Endothelial cell of umbilical vein (primary cell): ENCODE results near the gene XXYLT1. TPM values are rescaled to one million over a fixed set of nuclear protein-coding genes. Genes with fewer than 3 reads are reported as not detected.

ENCODE experiments used
- BruUV-seq: library from RNA; stranded (reverse); fragments of 400-500 nt; replicated peaks from 2 replicates; lab custom pipeline; 2021; lab: Mats Ljungman, UMichigan
- CTCF ChIA-PET: fragments of 300-600, 350-600 bp; sonication (Branson Sonifier 250); formaldehyde crosslinking; loops from one replicate; lab custom pipeline; 2021; ENCODE audit warnings: antibody characterized with exemption, inconsistent platforms; lab: Charles Lee
- POLR2A ChIA-PET: fragments of 300-600, 350-600 bp; sonication (Branson Sonifier 250); formaldehyde crosslinking; loops from one replicate; lab custom pipeline; 2021; ENCODE audit warnings: antibody characterized with exemption, inconsistent platforms; lab: Charles Lee
- DNase-seq: peaks from one replicate; pipeline ENCODE4 v3.0.0-alpha.2; 2011; ENCODE audit warnings: low read depth, low spot score
- FAIRE-seq: peaks from 2 replicates; lab custom pipeline; 2011; peaks lifted over from hg19 to GRCh38; lab: Jason Lieb, UNC
- H2AFZ ChIP-seq: 2 replicates; pipeline ENCODE4 v1.6.0; 2012; ENCODE audit warnings: low read depth, low read length, control low read depth, inconsistent platforms
- H3K27ac ChIP-seq: 2 replicates; pipeline ENCODE4 v1.5.1; 2011; ENCODE audit warnings: low read depth, mild to moderate bottlenecking, control low read depth, low read length, moderate library complexity; ENCODE audit not compliant: insufficient read depth
- H3K27me3 ChIP-seq, 2 experiments: 2 replicates each; pipeline versions ENCODE4 v1.6.0 to v1.6.1; 2011; ENCODE audit warnings: low read length in 2 of 2, mixed read lengths in 1 of 2; ENCODE audit not compliant: control insufficient read depth in 2 of 2, insufficient read depth in 2 of 2
- H3K36me3 ChIP-seq, 2 experiments: 2 replicates in 1 of 2; 3 replicates in 1 of 2; pipeline ENCODE4 v1.5.1; 2011; ENCODE audit warnings: low read length in 2 of 2, mild to moderate bottlenecking in 1 of 2, moderate library complexity in 1 of 2; ENCODE audit not compliant: control insufficient read depth in 2 of 2, insufficient read depth in 2 of 2; ENCODE audit errors: extremely low read depth in 1 of 2
- H3K4me1 ChIP-seq: 3 replicates; pipeline ENCODE4 v1.5.1; 2011; ENCODE audit warnings: mild to moderate bottlenecking, low read length; ENCODE audit not compliant: control insufficient read depth, insufficient read depth; ENCODE audit errors: extremely low read depth
- H3K4me2 ChIP-seq: 2 replicates; pipeline ENCODE4 v1.6.1; 2011; ENCODE audit warnings: low read length, control low read depth, mixed read lengths; ENCODE audit not compliant: insufficient read depth
- H3K4me3 ChIP-seq, 3 experiments: fragments of 200-600 bp in 1 of 3; sonication (generic), shearing (Covaris generic) in 1 of 3; replicated peaks in 1 of 3; 2 replicates each; pipeline ENCODE4 v1.5.1; 2011 to 2016; ENCODE audit warnings: control low read depth in 3 of 3, low read length in 3 of 3, mild to moderate bottlenecking in 2 of 3, inconsistent platforms in 1 of 3, low read depth in 1 of 3, moderate library complexity in 1 of 3; ENCODE audit not compliant: insufficient read depth in 1 of 3
- H3K79me2 ChIP-seq: 2 replicates; pipeline ENCODE4 v1.6.0; 2012; ENCODE audit warnings: low read length, inconsistent platforms; ENCODE audit not compliant: control insufficient read depth, insufficient read depth
- H3K9ac ChIP-seq: replicated peaks from 2 replicates; pipeline ENCODE3; 2011; ENCODE audit warnings: low read length, control low read depth; ENCODE audit not compliant: insufficient read depth; ENCODE audit errors: extremely low read depth
- H3K9me1 ChIP-seq: replicated peaks from 3 replicates; pipeline ENCODE4 v1.6.0; 2011; ENCODE audit warnings: mild to moderate bottlenecking, low read length; ENCODE audit not compliant: control insufficient read depth, insufficient read depth; ENCODE audit errors: extremely low read depth
- H3K9me3 ChIP-seq: replicated peaks from 2 replicates; pipeline ENCODE4 v1.5.1; 2012; ENCODE audit warnings: low read length, inconsistent platforms; ENCODE audit not compliant: control insufficient read depth, insufficient read depth
- H4K20me1 ChIP-seq: replicated peaks from 2 replicates; pipeline ENCODE3; 2011; ENCODE audit warnings: mild to moderate bottlenecking, low read length; ENCODE audit not compliant: control insufficient read depth, insufficient read depth; ENCODE audit errors: extremely low read depth
- CTCF ChIP-seq, 2 donors: IDR thresholded peaks; 1 replicate in 1 of 2; 2 replicates in 1 of 2; pipeline ENCODE4 v1.5.1; 2011; ENCODE audit warnings: low read length in 2 of 2, mild to moderate bottlenecking in 2 of 2, moderate library complexity in 2 of 2, control low read depth in 1 of 2, inconsistent platforms in 1 of 2, low read depth in 1 of 2; ENCODE audit not compliant: insufficient read depth in 1 of 2; ENCODE audit errors: extremely low read depth in 1 of 2
- EZH2 ChIP-seq: IDR thresholded peaks from 2 replicates; pipeline ENCODE4 v1.6.1; 2012; ENCODE audit warnings: borderline replicate concordance, low read depth, mild to moderate bottlenecking, moderate library complexity, low read length, inconsistent platforms; ENCODE audit not compliant: severe bottlenecking
- FOS ChIP-seq: IDR thresholded peaks from 2 replicates; pipeline ENCODE4 v1.6.1; 2011; ENCODE audit warnings: mild to moderate bottlenecking, low read length, moderate library complexity, borderline replicate concordance; ENCODE audit not compliant: insufficient read depth
- GATA2 ChIP-seq: IDR thresholded peaks from 2 replicates; pipeline ENCODE4 v1.7.0; 2011; ENCODE audit warnings: low read depth, mild to moderate bottlenecking, moderate library complexity, mixed read lengths, low read length; ENCODE audit not compliant: insufficient read length, insufficient read depth
- JUN ChIP-seq: IDR thresholded peaks from 2 replicates; pipeline ENCODE4 v1.6.1; 2011; ENCODE audit warnings: borderline replicate concordance, low read depth; ENCODE audit not compliant: insufficient read length, insufficient read depth
- MYC ChIP-seq: IDR thresholded peaks from one replicate; pipeline ENCODE4 v1.6.1; 2011; ENCODE audit warnings: mild to moderate bottlenecking, low read depth, low read length
- POLR2A ChIP-seq: IDR thresholded peaks from 2 replicates; pipeline ENCODE4 v1.6.1; 2012; ENCODE audit warnings: low read depth, mild to moderate bottlenecking, control low read depth, low read length
- POLR2AphosphoS5 ChIP-seq: IDR thresholded peaks from 2 replicates; pipeline ENCODE4 v1.6.1; 2012; ENCODE audit warnings: low read depth, mild to moderate bottlenecking, control low read depth, low read length, moderate library complexity; ENCODE audit not compliant: insufficient read depth
- dilution Hi-C: fragments of 300-500 bp; cut with MboI; formaldehyde crosslinking; loops from one replicate; pipeline ENCODE4 v1.15.0; 2019; ENCODE audit warnings: low sequenced_read_pairs; ENCODE audit not compliant: extremely low pct_ligation_motif_present
- intact Hi-C: fragments of 100-400 bp; cut with micrococcal nuclease; formaldehyde crosslinking; loops from one replicate; pipeline ENCODE4 v1.10.0; 2022
- polyA plus RNA-seq, 4 experiments: library from polyadenylated mRNA; depleted of rRNA in 3 of 4; stranded (reverse) in 3 of 4; unstranded in 1 of 4; fragments of >200 nt; gene quantifications; 2 replicates each; pipeline versions ENCODE4 v1.2.1 to v1.2.3, GENCODE V29; 2011 to 2012; ENCODE audit warnings: missing spikeins in 1 of 4
- total RNA-seq: library from RNA; stranded (reverse); gene quantifications from 2 replicates; pipeline ENCODE4 v1.2.3, GENCODE V29; 2021
- TF ChIP-seq, protein P1 (sequence below): IDR thresholded peaks from 2 replicates; pipeline ENCODE4 v1.6.1; 2011; ENCODE audit not compliant: insufficient read depth, insufficient read length

Gene XXYLT1
- total and polyA plus RNA-seq, 2 donors (not counting 3 experiments of a cell fraction or from before 2014, with no cell fraction given): 54.4 to 78.1 TPM

- Histone ChIP-seq H3K4me2 (no peak overlapping the region), H3K4me1 (peaks cover 28% of the 10 kb centered on the region), H4K20me1 (no peaks in the 10 kb centered on the region), H3K9me3 (no peaks in the 10 kb centered on the region), H2AFZ (no peak overlapping the region), H3K36me3 (no peaks in the 10 kb centered on the region), H3K27ac (no peak overlapping the region), H3K4me3 (no peak overlapping the region), H3K9me1 (no peaks in the 10 kb centered on the region), H3K79me2 (no peaks in the 10 kb centered on the region), H3K9ac (no peak overlapping the region), H3K27me3 (no peaks in the 10 kb centered on the region)
- CTCF ChIA-PET: interaction anchor here (1.0 kb wide), 1 partner anchor 13 kb away, joined by 3 read pairs; no protein-coding TSS in a partner anchor
- BruUV-seq: no TSS peak
- no peak for FAIRE-seq
- POLR2A ChIA-PET: no interaction called here
- no peak for TF ChIP-seq MYC
- TF ChIP-seq, protein P1, sequence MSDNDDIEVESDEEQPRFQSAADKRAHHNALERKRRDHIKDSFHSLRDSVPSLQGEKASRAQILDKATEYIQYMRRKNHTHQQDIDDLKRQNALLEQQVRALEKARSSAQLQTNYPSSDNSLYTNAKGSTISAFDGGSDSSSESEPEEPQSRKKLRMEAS: no peak
- no peak for TF ChIP-seq POLR2A
- no peak for TF ChIP-seq CTCF (IDR thresholded peaks at IDR 0.05; ENCODE audit: extremely low read depth in 1 of 2, insufficient read depth in 1 of 2, low read depth in 1 of 2, low read length in 2 of 2)
- TF ChIP-seq JUN: no peak
- no peak for TF ChIP-seq GATA2
- no peak for TF ChIP-seq EZH2
- no peak for TF ChIP-seq POLR2AphosphoS5
- no peak for TF ChIP-seq FOS
- dilution Hi-C loops: no loop called here
- DNase-seq: no peak
- intact Hi-C loops: no loop called here
Measured at GRCh38 chr3:195025056-195025883, 245.7 kb downstream of the XXYLT1 start.
